Measurements from ENCODE around the gene CTNND1.

CTNND1 gene

DNA sequence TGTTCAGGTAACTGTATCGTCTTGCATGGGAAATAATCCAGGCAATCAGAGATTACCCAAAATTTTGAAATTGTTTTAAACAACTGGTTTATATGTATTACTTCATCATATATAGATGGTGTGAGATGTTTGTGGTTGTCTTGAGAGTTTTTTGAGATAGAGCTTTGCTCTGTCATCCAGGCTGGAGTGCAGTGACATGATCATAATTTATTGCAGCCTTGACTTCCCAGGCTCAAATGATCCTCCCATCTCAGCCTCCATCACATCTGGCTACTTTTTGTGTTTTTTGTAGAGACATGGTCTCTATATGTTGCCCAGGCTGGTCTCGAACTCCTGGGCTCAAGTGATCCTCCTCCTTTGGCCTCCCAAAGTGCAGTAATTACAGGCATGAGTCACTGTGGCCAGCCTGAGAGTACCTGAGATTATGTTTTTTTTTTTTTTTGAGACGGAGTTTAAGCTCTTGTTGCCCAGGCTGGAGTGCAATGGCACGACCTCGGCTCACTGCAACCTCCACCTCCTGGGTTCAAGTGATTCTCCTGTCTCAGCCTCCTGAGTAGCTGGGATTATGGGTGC is 11.5 kb downstream of the CTNND1 start:
- no peaks in the 10 kb centered on the region for H3K9me3 ChIP-seq (ENCODE audit: insufficient read depth, low read depth, low read length)
- TF ChIP-seq EZH2phosphoT487 (IDR thresholded peaks at IDR 0.05; ENCODE audit: borderline replicate concordance) (no peak), CTCF (conservative IDR thresholded peaks at IDR 0.05; ENCODE audit: low read length) (no peak)
- H3K4me3 ChIP-seq (ENCODE audit: low read length, poor library complexity, severe bottlenecking) = no peak overlapping the region
- no peaks in the 10 kb centered on the region for H3K79me2 ChIP-seq (ENCODE audit: insufficient read depth, low read length)
- no peaks in the 10 kb centered on the region for H4K20me1 ChIP-seq (ENCODE audit: insufficient read depth, low read length, poor library complexity, severe bottlenecking)
- H3K4me1 ChIP-seq (ENCODE audit: insufficient read depth, low read length, poor library complexity, severe bottlenecking) = peaks cover 23% of the 10 kb centered on the region
- no peaks in the 10 kb centered on the region for H3K36me3 ChIP-seq (ENCODE audit: insufficient read depth, low read length)
- no peak overlapping the region for H3K4me2 ChIP-seq (ENCODE audit: low read depth, low read length, poor library complexity, severe bottlenecking)
- H3F3A ChIP-seq (ENCODE audit: low read depth) = no peaks in the 10 kb centered on the region
- H2AFZ ChIP-seq (ENCODE audit: low read length) = no peak overlapping the region
- no peaks in the 10 kb centered on the region for H3K27me3 ChIP-seq (ENCODE audit: insufficient read depth, low read length, poor library complexity, severe bottlenecking)
- H3K9ac ChIP-seq (ENCODE audit: low read depth, low read length, poor library complexity, severe bottlenecking) = no peak overlapping the region
- no peaks in the 10 kb centered on the region for H3K9me2 ChIP-seq (replicated peaks; ENCODE audit: low read depth, low read length)

DNA sequence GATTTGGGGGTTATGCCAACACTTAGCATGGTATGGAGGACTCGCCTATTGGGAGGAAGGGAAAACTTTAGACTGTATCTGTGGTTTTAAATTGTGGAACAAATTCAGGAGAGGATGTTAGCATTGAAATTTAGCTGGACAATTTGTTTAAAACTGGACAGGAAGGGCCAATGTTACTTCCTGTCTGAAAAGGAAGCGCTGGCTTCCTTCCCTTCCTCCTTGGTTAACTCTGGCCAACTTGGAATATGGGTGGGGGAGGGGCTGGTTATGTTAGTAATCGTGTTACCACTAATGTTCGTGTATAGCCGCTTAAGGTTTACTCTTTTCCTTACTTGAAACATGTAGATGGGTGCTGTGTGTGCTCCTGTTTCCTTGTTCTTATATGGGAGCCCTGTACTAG is 13.9 kb downstream of the CTNND1 start:
- Histone ChIP-seq H3K9ac (ENCODE audit: low read depth, low read length, poor library complexity, severe bottlenecking) (no peak overlapping the region), H2AFZ (ENCODE audit: low read length) (no peak overlapping the region), H3K4me3 (ENCODE audit: low read length, poor library complexity, severe bottlenecking) (no peak overlapping the region), H3K79me2 (ENCODE audit: insufficient read depth, low read length) (no peaks in the 10 kb centered on the region), H3K9me2 (replicated peaks; ENCODE audit: low read depth, low read length) (no peaks in the 10 kb centered on the region), H3K9me3 (ENCODE audit: insufficient read depth, low read depth, low read length) (no peaks in the 10 kb centered on the region), H3F3A (ENCODE audit: low read depth) (no peaks in the 10 kb centered on the region), H3K36me3 (ENCODE audit: insufficient read depth, low read length) (no peaks in the 10 kb centered on the region), H3K4me2 (ENCODE audit: low read depth, low read length, poor library complexity, severe bottlenecking) (peak overlapping the region; percentile 33), H3K4me1 (ENCODE audit: insufficient read depth, low read length, poor library complexity, severe bottlenecking) (peaks cover 38% of the 10 kb centered on the region), H4K20me1 (ENCODE audit: insufficient read depth, low read length, poor library complexity, severe bottlenecking) (no peaks in the 10 kb centered on the region), H3K27me3 (ENCODE audit: insufficient read depth, low read length, poor library complexity, severe bottlenecking) (no peaks in the 10 kb centered on the region)
- no peak for TF ChIP-seq EZH2phosphoT487 (IDR thresholded peaks at IDR 0.05; ENCODE audit: borderline replicate concordance)
- no peak for TF ChIP-seq CTCF (conservative IDR thresholded peaks at IDR 0.05; ENCODE audit: low read length)

- no peaks in the 10 kb centered on the region for H3K79me2 ChIP-seq (ENCODE audit: insufficient read depth, low read length)
- no peaks in the 10 kb centered on the region for H3K27me3 ChIP-seq (ENCODE audit: insufficient read depth, low read length, poor library complexity, severe bottlenecking)
- H3K9me3 ChIP-seq (ENCODE audit: insufficient read depth, low read depth, low read length) = no peaks in the 10 kb centered on the region
- H4K20me1 ChIP-seq (ENCODE audit: insufficient read depth, low read length, poor library complexity, severe bottlenecking) = no peaks in the 10 kb centered on the region
- no peaks in the 10 kb centered on the region for H3K9me2 ChIP-seq (replicated peaks; ENCODE audit: low read depth, low read length)
- no peak overlapping the region for H2AFZ ChIP-seq (ENCODE audit: low read length)
- H3K4me1 ChIP-seq (ENCODE audit: insufficient read depth, low read length, poor library complexity, severe bottlenecking) = peaks cover 38% of the 10 kb centered on the region
- TF ChIP-seq CTCF (conservative IDR thresholded peaks at IDR 0.05; ENCODE audit: low read length) (no peak), EZH2phosphoT487 (IDR thresholded peaks at IDR 0.05; ENCODE audit: borderline replicate concordance) (no peak)
- H3K9ac ChIP-seq (ENCODE audit: low read depth, low read length, poor library complexity, severe bottlenecking) = no peak overlapping the region
- H3K36me3 ChIP-seq (ENCODE audit: insufficient read depth, low read length) = no peaks in the 10 kb centered on the region
- H3K4me2 ChIP-seq (ENCODE audit: low read depth, low read length, poor library complexity, severe bottlenecking) = peak overlapping the region; percentile 33
- no peaks in the 10 kb centered on the region for H3F3A ChIP-seq (ENCODE audit: low read depth)
- H3K4me3 ChIP-seq (ENCODE audit: low read length, poor library complexity, severe bottlenecking) = no peak overlapping the region
Measured at GRCh38 chr11:57776031-57776521, 14.5 kb downstream of the CTNND1 start.
